HFFc6 (cell line): ENCODE results near the gene KLRC2. TPM values are rescaled to one million over a fixed set of nuclear protein-coding genes. Genes with fewer than 3 reads are reported as not detected.
"Not testable (repeated sequence)": the region's sequence is repeated elsewhere in the genome, so short reads cannot be mapped to it uniquely, and the experiment has no call there.

Experiments used
- DNase-seq: peaks from one replicate; pipeline ENCODE4 v3.0.0-alpha.2; 2018
- H3K27ac Mint-ChIP-seq: 2 replicates; pipeline ENCODE4 v1.8.0; 2020; ENCODE audit warnings: mild to moderate bottlenecking, mixed read lengths
- H3K27me3 Mint-ChIP-seq: 2 replicates; pipeline ENCODE4 v1.8.0; 2021; ENCODE audit warnings: mild to moderate bottlenecking, moderate library complexity, mixed read lengths; ENCODE audit not compliant: insufficient read depth
- H3K36me3 Mint-ChIP-seq: 2 replicates; pipeline ENCODE4 v1.8.0; 2021; ENCODE audit warnings: low read depth, mixed read lengths
- H3K4me1 Mint-ChIP-seq: 2 replicates; pipeline ENCODE4 v1.8.0; 2020; ENCODE audit warnings: low read depth, mixed read lengths
- H3K4me3 Mint-ChIP-seq: 2 replicates; pipeline ENCODE4 v1.8.0; 2020; ENCODE audit warnings: mild to moderate bottlenecking, moderate library complexity, mixed read lengths
- H3K9me3 Mint-ChIP-seq: 2 replicates; pipeline ENCODE4 v1.8.0; 2020; ENCODE audit warnings: mild to moderate bottlenecking, mixed read lengths
- total RNA-seq, 6 experiments: library from RNA; stranded (reverse); fragmentation: NEBNext Ultra II Directional; extraction: Animal tissue kit (Norgen Biotek cat#: 25700); gene quantifications; 2 replicates in 1 of 6; 3 replicates in 5 of 6; pipeline ENCODE4 v1.2.3, GENCODE V29; 2021
- TF ChIP-seq, protein P1 (sequence below): fragments of 200-600 bp; sonication (generic); IDR thresholded peaks from 2 replicates; pipeline ENCODE4 v1.5.0; 2021; ENCODE audit warnings: antibody characterized with exemption, mild to moderate bottlenecking

Gene KLRC2
- total RNA-seq, 6 experiments from 2014 or later: not detected

- no peaks in the 10 kb centered on the region for H3K9me3 Mint-ChIP-seq
- no peaks in the 10 kb centered on the region for H3K27me3 Mint-ChIP-seq
- no peak for DNase-seq
- no peak overlapping the region for H3K4me3 Mint-ChIP-seq
- TF ChIP-seq, protein P1, sequence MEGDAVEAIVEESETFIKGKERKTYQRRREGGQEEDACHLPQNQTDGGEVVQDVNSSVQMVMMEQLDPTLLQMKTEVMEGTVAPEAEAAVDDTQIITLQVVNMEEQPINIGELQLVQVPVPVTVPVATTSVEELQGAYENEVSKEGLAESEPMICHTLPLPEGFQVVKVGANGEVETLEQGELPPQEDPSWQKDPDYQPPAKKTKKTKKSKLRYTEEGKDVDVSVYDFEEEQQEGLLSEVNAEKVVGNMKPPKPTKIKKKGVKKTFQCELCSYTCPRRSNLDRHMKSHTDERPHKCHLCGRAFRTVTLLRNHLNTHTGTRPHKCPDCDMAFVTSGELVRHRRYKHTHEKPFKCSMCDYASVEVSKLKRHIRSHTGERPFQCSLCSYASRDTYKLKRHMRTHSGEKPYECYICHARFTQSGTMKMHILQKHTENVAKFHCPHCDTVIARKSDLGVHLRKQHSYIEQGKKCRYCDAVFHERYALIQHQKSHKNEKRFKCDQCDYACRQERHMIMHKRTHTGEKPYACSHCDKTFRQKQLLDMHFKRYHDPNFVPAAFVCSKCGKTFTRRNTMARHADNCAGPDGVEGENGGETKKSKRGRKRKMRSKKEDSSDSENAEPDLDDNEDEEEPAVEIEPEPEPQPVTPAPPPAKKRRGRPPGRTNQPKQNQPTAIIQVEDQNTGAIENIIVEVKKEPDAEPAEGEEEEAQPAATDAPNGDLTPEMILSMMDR: no peak
- no peak overlapping the region for H3K27ac Mint-ChIP-seq
- peaks cover 26% of the 10 kb centered on the region for H3K4me1 Mint-ChIP-seq
- H3K36me3 Mint-ChIP-seq: no peaks in the 10 kb centered on the region
Measured at GRCh38 chr12:10393291-10393690, 42.5 kb downstream of the KLRC2 start.

DNA sequence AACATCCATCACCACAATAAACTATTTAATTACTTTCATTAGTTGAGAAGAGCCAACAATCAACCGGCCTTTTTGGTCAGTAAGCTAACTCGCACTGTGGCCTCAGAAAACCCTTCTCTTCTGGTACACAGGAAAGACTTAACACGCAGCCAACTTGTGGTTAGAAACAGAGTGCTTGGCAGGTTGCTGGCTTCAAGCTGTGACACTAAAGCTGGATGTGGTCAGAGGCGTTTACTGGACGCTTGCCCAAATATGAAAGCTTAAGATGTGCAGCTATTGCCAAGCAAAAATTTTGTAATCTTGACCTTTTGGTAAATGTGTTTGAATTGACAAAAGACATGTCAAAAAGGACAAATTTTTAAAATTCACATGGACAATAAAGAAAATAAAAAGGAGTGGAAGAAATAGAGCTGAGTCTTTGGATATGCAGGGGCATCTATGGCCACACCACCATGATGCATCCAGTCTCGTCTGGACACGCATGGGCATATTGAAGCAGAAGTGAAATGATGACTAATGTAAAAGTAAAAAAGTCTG lies 43.3 kb downstream of the KLRC2 start:
- Mint-ChIP-seq H3K4me3 (no peak overlapping the region), H3K4me1 (peaks cover 26% of the 10 kb centered on the region), H3K9me3 (no peaks in the 10 kb centered on the region), H3K36me3 (no peaks in the 10 kb centered on the region), H3K27ac (no peak overlapping the region), H3K27me3 (no peaks in the 10 kb centered on the region)
- TF ChIP-seq, protein P1: no peak
- DNase-seq: peak; percentile 36

- H3K4me3 Mint-ChIP-seq, H3K27ac Mint-ChIP-seq, DNase-seq, H3K36me3 Mint-ChIP-seq, H3K27me3 Mint-ChIP-seq, H3K9me3 Mint-ChIP-seq: not testable (repeated sequence)
- peaks cover 25% of the 10 kb centered on the region for H3K4me1 Mint-ChIP-seq
Measured at GRCh38 chr12:10390991-10391390, 44.8 kb downstream of the KLRC2 start.

- Mint-ChIP-seq H3K4me3 (no peak within 1 kb of the TSS), H3K9me3 (no peaks in the 10 kb centered on the region), H3K4me1 (peaks cover 24% of the 10 kb centered on the region), H3K27me3 (no peaks in the 10 kb centered on the region), H3K27ac (no peak within 1 kb of the TSS), H3K36me3 (no peaks in the 10 kb centered on the region)
- no peak for DNase-seq
- TF ChIP-seq, protein P1: no peak
Measured at GRCh38 chr12:10389904-10390303, 45.9 kb downstream of the KLRC2 start, which contains the start of gene KLRK1. Gene KLRK1, minus strand, starts transcription at chr12:10390041. Its CDS starts 1,231 bp downstream, at chr12:10388810.

GRCh38 chr12:10388624-10389413 lies 47.0 kb downstream of the KLRC2 start:
- Mint-ChIP-seq H3K27ac (no peak overlapping the region), H3K9me3 (no peaks in the 10 kb centered on the region), H3K4me1 (peaks cover 23% of the 10 kb centered on the region)

DNA sequence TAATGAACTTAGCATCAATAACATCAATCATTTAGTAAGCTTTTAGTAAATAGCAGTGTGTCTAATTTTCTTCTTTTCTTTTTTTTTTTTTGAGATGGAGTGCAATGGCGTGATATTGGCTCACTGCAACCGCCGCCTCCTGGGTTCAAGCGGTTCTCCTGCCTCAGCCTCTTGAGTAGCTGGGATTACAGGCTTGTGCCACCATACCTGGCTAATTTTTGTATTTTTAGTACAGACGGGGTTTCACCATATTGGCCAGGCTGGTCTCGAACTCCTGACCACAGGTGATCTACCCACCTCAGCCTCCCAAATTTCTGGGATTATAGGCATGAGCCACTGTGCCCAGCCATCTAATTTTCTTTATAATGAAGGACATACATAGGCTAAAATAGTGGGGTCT lies 48.3 kb downstream of the KLRC2 start:
- H3K4me3 Mint-ChIP-seq: not testable (repeated sequence)

More at GRCh38 chr12:10388624-10389413, 47.0 kb downstream of the KLRC2 start:
- TF ChIP-seq, protein P1: no peak
- no peak overlapping the region for H3K4me3 Mint-ChIP-seq
- DNase-seq: no peak
- no peaks in the 10 kb centered on the region for H3K27me3 Mint-ChIP-seq
- H3K36me3 Mint-ChIP-seq: no peaks in the 10 kb centered on the region

More for the DNA sequence above, 48.3 kb downstream of the KLRC2 start:
- H3K27me3 Mint-ChIP-seq, H3K27ac Mint-ChIP-seq, H3K9me3 Mint-ChIP-seq, H3K36me3 Mint-ChIP-seq, DNase-seq: not testable (repeated sequence)
- peaks cover 21% of the 10 kb centered on the region for H3K4me1 Mint-ChIP-seq
